ENCODE data around the gene PTOV1. TPM values are rescaled to one million over a fixed set of nuclear protein-coding genes. Genes with fewer than 3 reads are reported as not detected.

Gene PTOV1
- total RNA-seq (2014; rRNA removed; shearing (Covaris generic); ENCODE audit: low replicate concordance) = 67.8 and 114 TPM in 2 replicates

GRCh38 chr19:49850487-49851342, at the start of gene PTOV1:
PTOV1 (plus strand) TSS chr19:49851159.
- no peaks in the 10 kb centered on the region for H3K9me2 ChIP-seq (replicated peaks; ENCODE audit: insufficient read depth, low read length)
- peak within 1 kb of the TSS; percentile 72 for H3K4me3 ChIP-seq (ENCODE audit: low read length)
- peaks cover 30% of the 10 kb centered on the region for H3K4me1 ChIP-seq (ENCODE audit: low read length)
- H2AFZ ChIP-seq (ENCODE audit: low read length) = peak within 1 kb of the TSS; percentile 87; the same call in 1 of the 2 replicates
- H3K9ac ChIP-seq (ENCODE audit: low read length) = peak within 1 kb of the TSS; percentile 85
- peaks cover 3% of the 10 kb centered on the region for H3K36me3 ChIP-seq (ENCODE audit: insufficient read depth, low read length)
- peak; percentile 98 for DNase-seq
- H3K79me2 ChIP-seq (ENCODE audit: low read length) = peaks cover 29% of the 10 kb centered on the region
- H3K9me3 ChIP-seq (ENCODE audit: low read length) = no peaks in the 10 kb centered on the region; the same call in 1 of the 2 replicates
- no peaks in the 10 kb centered on the region for H3K27me3 ChIP-seq (ENCODE audit: low read length)
- peak within 1 kb of the TSS; percentile 92 for H3K4me2 ChIP-seq (ENCODE audit: low read depth, low read length, poor library complexity, severe bottlenecking)
- H4K20me1 ChIP-seq (ENCODE audit: insufficient read depth, low read depth, low read length) = peaks cover 40% of the 10 kb centered on the region
- H3K27ac ChIP-seq (ENCODE audit: low read length) = peak within 1 kb of the TSS; percentile 70

GRCh38 chr19:49801401-49801888, 49.5 kb upstream of the PTOV1 start:
- Histone ChIP-seq H3K27ac (ENCODE audit: low read length) (no peak overlapping the region), H3K9me2 (replicated peaks; ENCODE audit: insufficient read depth, low read length) (no peaks in the 10 kb centered on the region), H3K79me2 (ENCODE audit: low read length) (no peaks in the 10 kb centered on the region), H3K9me3 (ENCODE audit: low read length) (no peaks in the 10 kb centered on the region), H4K20me1 (ENCODE audit: insufficient read depth, low read depth, low read length) (no peaks in the 10 kb centered on the region), H3K4me3 (ENCODE audit: low read length) (no peak overlapping the region), H3K4me1 (ENCODE audit: low read length) (no peaks in the 10 kb centered on the region), H2AFZ (ENCODE audit: low read length) (no peak overlapping the region), H3K4me2 (ENCODE audit: low read depth, low read length, poor library complexity, severe bottlenecking) (no peak overlapping the region), H3K36me3 (ENCODE audit: insufficient read depth, low read length) (0 out of 2 replicates have a peak, but pooled peaks cover 22% of the 10 kb centered on the region), H3K27me3 (ENCODE audit: low read length) (no peaks in the 10 kb centered on the region), H3K9ac (ENCODE audit: low read length) (no peak overlapping the region)
- no peak for DNase-seq

- Histone ChIP-seq H3K4me2 (ENCODE audit: low read depth, low read length, poor library complexity, severe bottlenecking) (no peak overlapping the region), H3K27me3 (ENCODE audit: low read length) (no peaks in the 10 kb centered on the region), H3K9me3 (ENCODE audit: low read length) (no peaks in the 10 kb centered on the region), H3K4me3 (ENCODE audit: low read length) (no peak overlapping the region), H3K4me1 (ENCODE audit: low read length) (no peaks in the 10 kb centered on the region), H3K9me2 (replicated peaks; ENCODE audit: insufficient read depth, low read length) (no peaks in the 10 kb centered on the region), H4K20me1 (ENCODE audit: insufficient read depth, low read depth, low read length) (no peaks in the 10 kb centered on the region), H3K27ac (ENCODE audit: low read length) (no peak overlapping the region), H2AFZ (ENCODE audit: low read length) (no peak overlapping the region), H3K36me3 (ENCODE audit: insufficient read depth, low read length) (0 out of 2 replicates have a peak, but pooled peaks cover 19% of the 10 kb centered on the region), H3K79me2 (ENCODE audit: low read length) (no peaks in the 10 kb centered on the region), H3K9ac (ENCODE audit: low read length) (no peak overlapping the region)
- peak; percentile 61 for DNase-seq
These were observed 48.8 kb upstream of the PTOV1 start for GRCh38 chr19:49801966-49802661.

GRCh38 chr19:49802836-49803528, 48.0 kb upstream of the PTOV1 start:
- Histone ChIP-seq H3K9me2 (replicated peaks; ENCODE audit: insufficient read depth, low read length) (no peaks in the 10 kb centered on the region), H3K9ac (ENCODE audit: low read length) (no peak overlapping the region), H4K20me1 (ENCODE audit: insufficient read depth, low read depth, low read length) (no peaks in the 10 kb centered on the region)

GRCh38 chr19:49803529-49803856, 47.5 kb upstream of the PTOV1 start:
- H2AFZ ChIP-seq (ENCODE audit: low read length) = no peak overlapping the region
- H3K9me3 ChIP-seq (ENCODE audit: low read length) = no peaks in the 10 kb centered on the region
- H3K27ac ChIP-seq (ENCODE audit: low read length) = no peak overlapping the region
- H4K20me1 ChIP-seq (ENCODE audit: insufficient read depth, low read depth, low read length) = no peaks in the 10 kb centered on the region
- no peaks in the 10 kb centered on the region for H3K79me2 ChIP-seq (ENCODE audit: low read length)
- 0 out of 2 replicates have a peak, but pooled peaks cover 19% of the 10 kb centered on the region for H3K36me3 ChIP-seq (ENCODE audit: insufficient read depth, low read length)
- H3K9me2 ChIP-seq (replicated peaks; ENCODE audit: insufficient read depth, low read length) = no peaks in the 10 kb centered on the region
- H3K9ac ChIP-seq (ENCODE audit: low read length) = no peak overlapping the region
- no peak overlapping the region for H3K4me2 ChIP-seq (ENCODE audit: low read depth, low read length, poor library complexity, severe bottlenecking)
- no peak overlapping the region for H3K4me3 ChIP-seq (ENCODE audit: low read length)
- H3K4me1 ChIP-seq (ENCODE audit: low read length) = peaks cover 4% of the 10 kb centered on the region
- no peak for DNase-seq
- H3K27me3 ChIP-seq (ENCODE audit: low read length) = no peaks in the 10 kb centered on the region

More at GRCh38 chr19:49802836-49803528, 48.0 kb upstream of the PTOV1 start:
- Histone ChIP-seq H3K4me2 (ENCODE audit: low read depth, low read length, poor library complexity, severe bottlenecking) (no peak overlapping the region), H3K36me3 (ENCODE audit: insufficient read depth, low read length) (0 out of 2 replicates have a peak, but pooled peaks cover 19% of the 10 kb centered on the region), H3K27me3 (ENCODE audit: low read length) (no peaks in the 10 kb centered on the region), H3K79me2 (ENCODE audit: low read length) (no peaks in the 10 kb centered on the region), H3K4me3 (ENCODE audit: low read length) (no peak overlapping the region), H2AFZ (ENCODE audit: low read length) (no peak overlapping the region), H3K27ac (ENCODE audit: low read length) (no peak overlapping the region), H3K9me3 (ENCODE audit: low read length) (no peaks in the 10 kb centered on the region), H3K4me1 (ENCODE audit: low read length) (no peaks in the 10 kb centered on the region)
- no peak for DNase-seq

- no peak for DNase-seq
- Histone ChIP-seq H3K4me1 (ENCODE audit: low read length) (peaks cover 19% of the 10 kb centered on the region), H3K4me2 (ENCODE audit: low read depth, low read length, poor library complexity, severe bottlenecking) (no peak overlapping the region), H4K20me1 (ENCODE audit: insufficient read depth, low read depth, low read length) (no peaks in the 10 kb centered on the region), H3K9me2 (replicated peaks; ENCODE audit: insufficient read depth, low read length) (no peaks in the 10 kb centered on the region), H3K27me3 (ENCODE audit: low read length) (no peaks in the 10 kb centered on the region), H3K27ac (ENCODE audit: low read length) (no peak overlapping the region), H2AFZ (ENCODE audit: low read length) (no peak overlapping the region), H3K9ac (ENCODE audit: low read length) (no peak overlapping the region), H3K36me3 (ENCODE audit: insufficient read depth, low read length) (0 out of 2 replicates have a peak, but pooled peaks cover 15% of the 10 kb centered on the region), H3K4me3 (ENCODE audit: low read length) (no peak overlapping the region), H3K79me2 (ENCODE audit: low read length) (no peaks in the 10 kb centered on the region), H3K9me3 (ENCODE audit: low read length) (no peaks in the 10 kb centered on the region)
These were observed 44.9 kb upstream of the PTOV1 start for GRCh38 chr19:49805822-49806619.

GRCh38 chr19:49806620-49806959, 44.4 kb upstream of the PTOV1 start:
- Histone ChIP-seq H3K9ac (ENCODE audit: low read length) (no peak overlapping the region), H3K27ac (ENCODE audit: low read length) (no peak overlapping the region)

More at GRCh38 chr19:49806620-49806959, 44.4 kb upstream of the PTOV1 start:
- Histone ChIP-seq H3K9me2 (replicated peaks; ENCODE audit: insufficient read depth, low read length) (no peaks in the 10 kb centered on the region), H2AFZ (ENCODE audit: low read length) (no peak overlapping the region), H3K79me2 (ENCODE audit: low read length) (no peaks in the 10 kb centered on the region), H3K27me3 (ENCODE audit: low read length) (no peaks in the 10 kb centered on the region), H3K4me3 (ENCODE audit: low read length) (no peak overlapping the region), H3K9me3 (ENCODE audit: low read length) (no peaks in the 10 kb centered on the region), H3K4me2 (ENCODE audit: low read depth, low read length, poor library complexity, severe bottlenecking) (no peak overlapping the region), H3K36me3 (ENCODE audit: insufficient read depth, low read length) (0 out of 2 replicates have a peak, but pooled peaks cover 15% of the 10 kb centered on the region), H4K20me1 (ENCODE audit: insufficient read depth, low read depth, low read length) (no peaks in the 10 kb centered on the region), H3K4me1 (ENCODE audit: low read length) (peaks cover 19% of the 10 kb centered on the region)
- DNase-seq = no peak

All from Karpas-422 (cell line).